Left lung (tissue), 10 donors: ENCODE data around the gene GRIK3. TPM values are rescaled to one million over a fixed set of nuclear protein-coding genes. Genes with fewer than 3 reads are reported as not detected.

Source experiments
- ATAC-seq: fragments of 200-7000 bp; cut with Tn5 transposase; one replicate; pipeline ENCODE4 v1.9.1; 2020; ENCODE audit warnings: moderate library complexity
- DNase-seq, 4 donors: peaks; one replicate each; pipeline ENCODE4 v3.0.0-alpha.2; 2013 to 2020
- H3K27ac ChIP-seq, 2 donors: fragments of 200-600 bp; sonication (generic) in 1 of 2; one replicate each; pipeline versions ENCODE4 v1.5.0 to v1.8.0; 2020 to 2021
- H3K27me3 ChIP-seq, 2 donors: fragments of 200-600 bp; sonication (generic) in 1 of 2; one replicate each; pipeline versions ENCODE4 v1.5.0 to v1.8.0; 2020 to 2021
- H3K36me3 ChIP-seq, 2 donors: fragments of 200-600 bp; sonication (generic) in 1 of 2; one replicate each; pipeline versions ENCODE4 v1.5.0 to v1.8.0; 2020 to 2021
- H3K4me1 ChIP-seq, 2 donors: fragments of 200-600 bp; one replicate each; pipeline ENCODE4 v1.8.0; 2021
- H3K4me3 ChIP-seq, 2 donors: fragments of 200-600 bp; sonication (generic) in 1 of 2; one replicate each; pipeline versions ENCODE4 v1.5.0 to v1.8.0; 2020 to 2021; ENCODE audit warnings: mild to moderate bottlenecking in 1 of 2
- H3K9me3 ChIP-seq, 2 donors: fragments of 200-600 bp; sonication (generic) in 1 of 2; one replicate each; pipeline versions ENCODE4 v1.5.0 to v1.8.0; 2020 to 2021
- intact Hi-C, 2 donors: fragments of 100-400 bp; cut with DNase I; formaldehyde crosslinking; loops; one replicate each; pipeline versions ENCODE4 v1.11.2 to v1.14.2; 2022
- polyA plus RNA-seq, 6 donors: library from polyadenylated mRNA; unstranded; fragments of 120-200 nt; gene quantifications; one replicate each; pipeline ENCODE4 v1.2.1, GENCODE V29; 2013; ENCODE audit not compliant: insufficient read length in 6 of 6
- total RNA-seq, 2 donors: library from RNA; stranded (reverse); fragmentation: NEBNext Ultra II Directional; extraction: Animal tissue kit (Norgen Biotek cat#: 25700); gene quantifications; one replicate each; pipeline ENCODE4 v1.2.1, GENCODE V29; 2021
- TF ChIP-seq, protein P1 (sequence below), 2 donors: fragments of 200-600 bp; sonication (generic) in 1 of 2; IDR thresholded peaks; one replicate each; pipeline versions ENCODE4 v1.5.0 to v1.8.0; 2021; ENCODE audit warnings: antibody characterized with exemption in 2 of 2
- donor health status: DM: no; HTN: yes; CAD: no.
- donor health status: DM: no; HTN: no; CAD: no.

GRIK3 gene
- total and polyA plus RNA-seq, 8 donors, result 0.18 to 1.2 (median 0.48) TPM; not detected in 1

DNA sequence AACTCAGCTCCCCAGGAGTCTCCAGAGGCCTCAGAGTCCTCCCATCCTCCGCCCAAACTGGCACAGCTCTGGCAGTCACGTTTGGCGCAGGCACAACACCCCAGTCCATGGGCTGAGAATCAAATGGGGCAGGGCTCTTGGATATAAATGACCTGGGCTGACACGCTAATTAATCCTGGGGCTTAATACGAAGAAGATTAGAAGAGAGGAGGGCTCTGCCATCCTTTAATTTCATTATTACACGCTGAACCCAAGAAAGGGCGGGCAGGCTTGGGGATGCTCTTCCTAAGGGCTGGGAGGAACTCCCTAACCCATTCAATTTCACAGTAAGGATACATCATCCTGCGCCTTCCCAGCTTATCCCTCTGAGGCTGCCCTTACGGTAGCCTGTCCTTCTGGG is 2.4 kb downstream of the GRIK3 start:
- TF ChIP-seq, protein P1, sequence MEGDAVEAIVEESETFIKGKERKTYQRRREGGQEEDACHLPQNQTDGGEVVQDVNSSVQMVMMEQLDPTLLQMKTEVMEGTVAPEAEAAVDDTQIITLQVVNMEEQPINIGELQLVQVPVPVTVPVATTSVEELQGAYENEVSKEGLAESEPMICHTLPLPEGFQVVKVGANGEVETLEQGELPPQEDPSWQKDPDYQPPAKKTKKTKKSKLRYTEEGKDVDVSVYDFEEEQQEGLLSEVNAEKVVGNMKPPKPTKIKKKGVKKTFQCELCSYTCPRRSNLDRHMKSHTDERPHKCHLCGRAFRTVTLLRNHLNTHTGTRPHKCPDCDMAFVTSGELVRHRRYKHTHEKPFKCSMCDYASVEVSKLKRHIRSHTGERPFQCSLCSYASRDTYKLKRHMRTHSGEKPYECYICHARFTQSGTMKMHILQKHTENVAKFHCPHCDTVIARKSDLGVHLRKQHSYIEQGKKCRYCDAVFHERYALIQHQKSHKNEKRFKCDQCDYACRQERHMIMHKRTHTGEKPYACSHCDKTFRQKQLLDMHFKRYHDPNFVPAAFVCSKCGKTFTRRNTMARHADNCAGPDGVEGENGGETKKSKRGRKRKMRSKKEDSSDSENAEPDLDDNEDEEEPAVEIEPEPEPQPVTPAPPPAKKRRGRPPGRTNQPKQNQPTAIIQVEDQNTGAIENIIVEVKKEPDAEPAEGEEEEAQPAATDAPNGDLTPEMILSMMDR (IDR thresholded peaks at IDR 0.05), result no peak
- no peaks in the 10 kb centered on the region for H3K9me3 ChIP-seq
- H3K4me1 ChIP-seq, result peaks cover 0 to 8% of the 10 kb centered on the region in 2 donors
- no peaks in the 10 kb centered on the region for H3K36me3 ChIP-seq
- H3K27ac ChIP-seq, result no peak overlapping the region
- H3K27me3 ChIP-seq, result peaks cover 63 to 98% of the 10 kb centered on the region in 2 donors
- no peak overlapping the region for H3K4me3 ChIP-seq
- intact Hi-C loops, result no loop called here
- ATAC-seq, result no peak
- DNase-seq, result no peak

GRCh38 chr1:37031429-37031828 is 2.9 kb downstream of the GRIK3 start:
- Histone ChIP-seq H3K27me3 (peaks cover 58 to 98% of the 10 kb centered on the region in 2 donors), H3K27ac (no peak overlapping the region), H3K36me3 (no peaks in the 10 kb centered on the region), H3K9me3 (no peaks in the 10 kb centered on the region), H3K4me1 (peaks cover 0 to 8% of the 10 kb centered on the region in 2 donors), H3K4me3 (no peak overlapping the region)
- TF ChIP-seq, protein P1 (IDR thresholded peaks at IDR 0.05), result no peak
- intact Hi-C loops, result no loop called here
- DNase-seq (no peak), ATAC-seq (no peak)

- peaks cover 35 to 83% of the 10 kb centered on the region in 2 donors for H3K27me3 ChIP-seq
- H3K27ac ChIP-seq, result no peak overlapping the region
- no peak for ATAC-seq
- no peaks in the 10 kb centered on the region for H3K36me3 ChIP-seq
- intact Hi-C loops, result no loop called here
- no peak for DNase-seq
- H3K4me1 ChIP-seq, result peaks cover 0 to 8% of the 10 kb centered on the region in 2 donors
- H3K4me3 ChIP-seq, result no peak overlapping the region
- H3K9me3 ChIP-seq, result no peaks in the 10 kb centered on the region
- TF ChIP-seq, protein P1 (IDR thresholded peaks at IDR 0.05), result no peak
Observed at GRCh38 chr1:37028981-37029617, 5.2 kb downstream of the GRIK3 start.

- no peaks in the 10 kb centered on the region for H3K4me1 ChIP-seq
- intact Hi-C loops, result no loop called here
- ATAC-seq (no peak), DNase-seq (no peak)
- peaks cover 0 to 43% of the 10 kb centered on the region in 2 donors for H3K27me3 ChIP-seq
- no peak overlapping the region for H3K4me3 ChIP-seq
- no peak overlapping the region for H3K27ac ChIP-seq
- no peaks in the 10 kb centered on the region for H3K9me3 ChIP-seq
- H3K36me3 ChIP-seq, result no peaks in the 10 kb centered on the region
- TF ChIP-seq, protein P1 (IDR thresholded peaks at IDR 0.05), result no peak
Observed at GRCh38 chr1:37021502-37021901, 12.8 kb downstream of the GRIK3 start.

DNA sequence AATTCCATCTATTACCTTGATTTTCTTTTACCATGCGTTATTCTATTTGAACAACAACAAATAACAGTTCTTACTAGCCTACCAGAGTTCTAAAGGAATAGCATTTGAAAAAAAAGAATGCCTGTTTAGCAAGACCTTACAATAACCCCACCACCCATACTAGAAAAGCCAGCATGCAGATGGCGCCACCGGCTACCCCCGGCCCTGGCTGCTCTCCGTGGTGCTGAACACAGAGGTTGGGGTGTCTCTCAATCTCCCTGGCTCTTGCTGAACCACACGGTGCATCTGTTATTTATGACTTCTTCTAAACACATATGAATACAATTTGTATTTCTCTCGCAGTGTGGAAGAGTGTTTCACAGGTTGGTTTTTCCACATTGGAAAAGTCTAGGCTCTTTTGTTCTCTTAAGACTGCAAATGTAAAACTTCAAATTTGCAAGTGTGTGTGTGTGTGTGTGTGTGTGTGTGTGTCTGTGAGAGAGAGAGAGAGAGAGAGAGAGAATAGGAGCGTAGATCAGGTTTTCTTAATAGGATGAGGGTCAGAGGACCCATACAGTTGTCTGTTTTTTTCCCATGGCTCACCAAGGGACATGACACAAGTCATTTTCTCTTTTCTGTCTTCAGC is 13.6 kb downstream of the GRIK3 start:
- H3K9me3 ChIP-seq, result no peaks in the 10 kb centered on the region
- TF ChIP-seq, protein P1 (IDR thresholded peaks at IDR 0.05), result no peak
- no peaks in the 10 kb centered on the region for H3K36me3 ChIP-seq
- H3K4me3 ChIP-seq, result no peak overlapping the region
- DNase-seq, result peak in 1 of 4 donors; percentile 28
- no peak overlapping the region for H3K27ac ChIP-seq
- H3K27me3 ChIP-seq, result peaks cover 0 to 36% of the 10 kb centered on the region in 2 donors
- intact Hi-C loops, result no loop called here
- ATAC-seq, result peak; percentile 44
- H3K4me1 ChIP-seq, result no peaks in the 10 kb centered on the region
